WTC11 (cell line): ENCODE results near the gene CCL2. TPM values are rescaled to one million over a fixed set of nuclear protein-coding genes. Genes with fewer than 3 reads are reported as not detected.

Experiments used
- ATAC-seq: fragments of 200-7000 bp; cut with Tn5 transposase; 2 replicates; pipeline ENCODE4 v1.10.0; 2021; ENCODE audit warnings: mild to moderate bottlenecking, moderate library complexity
- CTCF ChIA-PET: fragments of 300-600 bp; sonication (Branson Sonifier 250); formaldehyde crosslinking; loops from one replicate; lab custom pipeline; 2021; ENCODE audit warnings: antibody characterized with exemption; lab: Charles Lee
- POLR2A ChIA-PET: fragments of 350-600 bp; sonication (Branson Sonifier 250); formaldehyde crosslinking; loops from one replicate; lab custom pipeline; 2021; ENCODE audit warnings: antibody characterized with exemption; lab: Charles Lee
- DNase-seq: peaks from one replicate; pipeline ENCODE4 v3.0.0; 2021; ENCODE audit warnings: low spot score
- H3K27ac Mint-ChIP-seq: 2 replicates; pipeline ENCODE4 v1.8.0; 2021; ENCODE audit warnings: mixed read lengths
- H3K27me3 Mint-ChIP-seq: 2 replicates; pipeline ENCODE4 v1.8.0; 2021; ENCODE audit warnings: low read depth, mild to moderate bottlenecking, moderate library complexity, mixed read lengths
- H3K36me3 Mint-ChIP-seq: 2 replicates; pipeline ENCODE4 v1.8.0; 2021; ENCODE audit warnings: mixed read lengths
- H3K4me1 Mint-ChIP-seq: 2 replicates; pipeline ENCODE4 v1.8.0; 2022; ENCODE audit warnings: mixed read lengths
- H3K4me3 Mint-ChIP-seq: 2 replicates; pipeline ENCODE4 v1.8.0; 2021; ENCODE audit warnings: mild to moderate bottlenecking, moderate library complexity, mixed read lengths
- H3K9me3 Mint-ChIP-seq: 2 replicates; pipeline ENCODE4 v1.8.0; 2021; ENCODE audit warnings: mixed read lengths
- AFF4 ChIP-seq: sonication (generic); formaldehyde crosslinking; IDR thresholded peaks from 2 replicates; pipeline ENCODE4 v1.8.1; 2023; ENCODE audit warnings: mild to moderate bottlenecking, missing genetic modification reagents, borderline replicate concordance
- AR ChIP-seq: fragments of 250-450 bp; sonication (Bioruptor Pico); IDR thresholded peaks from 2 replicates; pipeline ENCODE4 v1.9.0; 2021; ENCODE audit warnings: mild to moderate bottlenecking
- CDX4 ChIP-seq: fragments of 250-450 bp; sonication (Bioruptor Pico); IDR thresholded peaks from 2 replicates; pipeline ENCODE4 v1.9.0; 2021; ENCODE audit warnings: moderate library complexity, mild to moderate bottlenecking, inconsistent platforms, borderline replicate concordance
- ESRRA ChIP-seq: sonication (generic); formaldehyde crosslinking; IDR thresholded peaks from 2 replicates; pipeline ENCODE4 v1.8.1; 2022; ENCODE audit warnings: mild to moderate bottlenecking, missing genetic modification reagents, borderline replicate concordance
- GRHL2 ChIP-seq: fragments of 250-450 bp; sonication (Bioruptor Pico); IDR thresholded peaks from 2 replicates; pipeline ENCODE4 v1.8.0; 2022; ENCODE audit warnings: mild to moderate bottlenecking, moderate library complexity; ENCODE audit not compliant: insufficient replicate concordance, severe bottlenecking
- IRF1 ChIP-seq: sonication (generic); formaldehyde crosslinking; IDR thresholded peaks from 2 replicates; pipeline ENCODE4 v1.8.0; 2023; ENCODE audit warnings: missing genetic modification reagents
- IRF2 ChIP-seq: sonication (generic); formaldehyde crosslinking; IDR thresholded peaks from 2 replicates; pipeline ENCODE4 v1.8.0; 2022; ENCODE audit warnings: low read depth, missing genetic modification reagents, borderline replicate concordance
- MAX ChIP-seq: sonication (generic); formaldehyde crosslinking; IDR thresholded peaks from 2 replicates; pipeline ENCODE4 v1.8.0; 2022; ENCODE audit warnings: mild to moderate bottlenecking, missing genetic modification reagents
- NFE2L1 ChIP-seq: sonication (generic); formaldehyde crosslinking; IDR thresholded peaks from 2 replicates; pipeline ENCODE4 v1.8.1; 2023; ENCODE audit warnings: missing genetic modification reagents
- SOX15 ChIP-seq: fragments of 250-450 bp; sonication (Bioruptor Pico); IDR thresholded peaks from 2 replicates; pipeline ENCODE4 v1.9.0; 2021; ENCODE audit warnings: mild to moderate bottlenecking
- ZNF138 ChIP-seq: sonication (generic); formaldehyde crosslinking; conservative IDR thresholded peaks from 2 replicates; pipeline ENCODE4 v1.8.1; 2022; ENCODE audit warnings: mild to moderate bottlenecking, moderate library complexity, missing genetic modification reagents
- ZNF416 ChIP-seq: fragments of 250-450 bp; sonication (Bioruptor Pico); IDR thresholded peaks from 2 replicates; pipeline ENCODE4 v1.9.0; 2021; ENCODE audit warnings: mild to moderate bottlenecking, inconsistent platforms
- total RNA-seq: library from RNA; stranded (reverse); gene quantifications from 3 replicates; pipeline ENCODE4 v1.2.3, GENCODE V29; 2021

Gene CCL2
- total RNA-seq, 1 experiment from 2014 or later: 5.3 TPM

GRCh38 chr17:34259146-34259545 is 4.1 kb downstream of the CCL2 start (continued):
- no peak for TF ChIP-seq CDX4 (CRISPR knock-in tag)

- Mint-ChIP-seq H3K4me3 (no peak overlapping the region), H3K27me3 (peaks cover 16% of the 10 kb centered on the region), H3K27ac (no peak overlapping the region), H3K4me1 (peaks cover 11% of the 10 kb centered on the region), H3K36me3 (no peaks in the 10 kb centered on the region), H3K9me3 (no peaks in the 10 kb centered on the region)
- ChIA-PET POLR2A (no interaction called here), CTCF (no interaction called here)
- DNase-seq (no peak), ATAC-seq (no peak)
- no peak for TF ChIP-seq ZNF416 (CRISPR knock-in tag)
- no peak for TF ChIP-seq SOX15
- no peak for TF ChIP-seq ESRRA
- TF ChIP-seq ZNF138 (CRISPR knock-in tag): no peak
- TF ChIP-seq AFF4 (CRISPR knock-in tag): no peak
These were observed 5.8 kb downstream of the CCL2 start for GRCh38 chr17:34260861-34261260.

GRCh38 chr17:34261568-34262337 is 6.7 kb downstream of the CCL2 start:
- H3K27ac Mint-ChIP-seq: no peak overlapping the region
- no peaks in the 10 kb centered on the region for H3K9me3 Mint-ChIP-seq
- no peak overlapping the region for H3K4me3 Mint-ChIP-seq
- H3K27me3 Mint-ChIP-seq: peaks cover 16% of the 10 kb centered on the region
- no peak for TF ChIP-seq AR (CRISPR knock-in tag)
- no peak for TF ChIP-seq IRF2
- no peak for TF ChIP-seq GRHL2
- TF ChIP-seq NFE2L1 (CRISPR knock-in tag): no peak
- no peak for TF ChIP-seq IRF1 (CRISPR knock-in tag)
- TF ChIP-seq AFF4 (CRISPR knock-in tag): no peak
- no peak for TF ChIP-seq MAX (CRISPR knock-in tag)
- TF ChIP-seq, all 79 proteins: peak for 0
- CTCF ChIA-PET: no interaction called here
- peaks cover 5% of the 10 kb centered on the region for H3K4me1 Mint-ChIP-seq
- DNase-seq (no peak), ATAC-seq (no peak)
- POLR2A ChIA-PET: no interaction called here
- no peaks in the 10 kb centered on the region for H3K36me3 Mint-ChIP-seq
